Nucleus accumbens (tissue), 56 donors: ENCODE data around the gene KSR2.
A peak's percentile ranks its signal among the peaks of the same experiment; 100 is the strongest.

Experiments
- DNase-seq, 56 donors: peaks; one replicate each; lab custom pipeline; 2025; lab: John Stamatoyannopoulos, UW

The KSR2 gene

DNA sequence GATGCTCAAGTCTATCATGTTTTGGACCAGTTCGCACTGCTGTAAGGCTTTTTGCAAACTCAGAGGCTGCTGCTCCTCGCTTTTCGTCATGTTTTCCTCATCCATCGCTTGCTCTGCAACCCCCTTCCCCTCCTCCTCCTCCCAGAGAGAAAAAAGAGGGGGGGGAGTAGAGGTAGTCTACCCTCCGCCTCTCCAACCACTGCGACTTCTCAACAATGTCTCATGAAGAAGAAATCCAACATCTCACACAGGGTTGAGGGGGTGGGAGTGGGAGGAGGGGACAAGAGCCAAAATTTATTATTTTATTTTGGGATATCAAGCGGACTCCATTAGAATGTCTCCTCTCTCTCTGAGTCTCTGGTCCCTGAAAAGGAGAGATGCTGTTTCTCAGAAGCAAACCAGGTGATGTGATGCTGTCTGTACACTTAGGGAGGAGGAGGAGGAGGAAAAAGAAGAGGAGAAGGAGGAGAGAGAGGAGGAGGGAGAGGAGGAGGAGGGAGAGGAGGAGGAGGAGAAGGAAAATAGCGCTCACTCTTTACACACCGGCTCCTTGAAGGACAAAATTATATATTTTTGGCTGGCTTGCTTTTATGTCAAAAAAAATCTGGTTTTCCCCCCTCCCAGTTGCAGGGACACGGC, 520 bp downstream of the KSR2 start:
- peak in 15 of 56 donors; percentile 0 to 27 (median 12) for DNase-seq

DNA sequence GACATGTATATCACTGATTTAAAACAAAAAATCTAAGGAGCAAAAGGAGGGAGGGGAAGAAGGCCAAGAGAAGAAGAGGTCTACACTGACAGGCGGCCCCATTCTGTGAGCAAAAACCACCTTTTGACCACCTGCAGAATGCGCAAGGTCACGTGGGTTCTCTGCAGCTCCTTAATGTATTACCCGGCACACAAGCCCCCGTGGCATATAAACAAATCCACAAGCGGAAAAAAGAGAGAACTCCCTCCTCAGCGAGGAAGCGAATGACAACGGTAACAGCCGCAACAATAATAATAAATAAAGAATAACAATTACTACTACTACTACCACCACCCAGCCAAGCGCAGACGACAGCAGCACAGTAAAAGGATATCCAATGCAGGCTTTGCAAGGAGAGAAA, 1.3 kb downstream of the KSR2 start:
- peak in 17 of 56 donors; percentile 1 to 20 (median 3) for DNase-seq

- no peak for DNase-seq
Measured at GRCh38 chr12:117967043-117967442, 1.7 kb downstream of the KSR2 start.

GRCh38 chr12:117966511-117966910, 2.3 kb downstream of the KSR2 start:
- DNase-seq = peak in 1 of 56 donors; percentile 1

DNA sequence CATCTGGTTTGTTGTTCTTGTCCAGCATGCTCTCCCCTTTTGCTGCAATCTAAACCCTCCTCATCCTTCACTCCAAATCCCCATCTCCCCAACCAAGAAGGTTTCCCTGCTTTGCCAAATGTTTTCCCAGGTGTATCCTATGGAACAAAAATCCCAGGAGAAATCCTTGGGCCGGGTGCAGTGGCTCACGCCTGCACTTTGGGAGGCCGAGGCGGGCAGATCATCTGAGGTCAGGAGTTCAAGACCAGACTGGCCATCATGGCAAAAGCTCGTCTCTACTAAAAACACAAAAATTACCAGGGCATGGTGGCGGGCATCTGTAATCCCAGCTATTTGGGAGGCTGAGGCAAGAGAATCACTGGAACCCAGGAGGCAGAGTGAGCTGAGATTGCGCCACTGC, 5.0 kb downstream of the KSR2 start:
- DNase-seq = no peak

DNA sequence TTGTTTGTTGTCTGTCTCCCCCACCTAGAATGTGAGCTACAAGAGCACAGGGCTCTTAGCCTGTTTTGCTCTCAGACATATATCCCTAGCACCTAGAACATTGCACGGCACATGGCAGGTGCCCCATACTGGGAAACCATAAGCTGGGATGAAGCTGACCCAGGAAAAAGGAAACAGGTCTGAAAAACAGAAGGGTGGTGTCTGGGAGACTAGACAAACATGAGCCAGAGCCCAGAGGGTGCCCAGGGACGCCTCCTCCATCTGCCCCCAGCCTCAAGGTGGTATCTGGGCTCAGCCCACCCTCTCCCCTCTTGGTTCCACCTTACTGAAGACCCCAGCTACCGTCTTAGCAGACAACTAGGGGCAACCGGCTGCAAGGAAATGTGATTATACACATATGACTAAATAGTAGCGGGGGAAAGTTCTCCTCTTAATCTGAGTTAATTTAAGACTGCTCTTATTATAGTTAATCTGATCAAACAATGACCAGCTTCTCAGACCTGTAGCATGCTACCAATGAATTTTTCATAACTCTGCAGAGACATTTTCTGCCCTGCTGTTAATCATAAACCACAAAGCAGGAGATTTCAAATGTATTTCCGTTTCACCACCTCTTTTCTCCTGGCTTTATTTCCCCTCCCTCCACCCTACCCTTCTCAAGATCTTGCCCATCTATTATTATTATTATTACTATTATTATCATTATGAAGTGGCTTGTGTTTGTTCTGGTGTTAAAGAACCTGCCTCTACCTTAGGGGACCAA, 31.9 kb downstream of the KSR2 start:
- no peak for DNase-seq

DNA sequence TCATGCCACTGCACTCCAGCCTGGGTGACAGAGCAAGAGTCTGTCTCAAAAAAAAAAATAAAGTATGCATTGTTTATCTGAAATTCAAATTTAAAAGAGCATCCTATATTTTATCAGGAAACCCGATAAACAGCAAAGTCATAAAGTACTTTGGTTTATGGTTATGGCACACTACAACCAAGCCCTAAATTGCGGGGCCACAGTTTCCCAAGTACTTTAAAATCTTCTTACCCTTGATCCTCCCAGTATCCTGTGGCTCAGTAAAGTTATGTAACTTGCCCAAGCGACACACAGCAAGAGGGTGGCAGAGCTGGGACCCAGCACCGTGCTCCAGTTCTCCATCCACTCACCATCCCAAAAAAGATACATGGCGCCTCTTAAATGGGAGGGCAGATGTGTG, 35.2 kb downstream of the KSR2 start:
- no peak for DNase-seq

- no peak for DNase-seq
Measured at GRCh38 chr12:117926391-117926899, 42.3 kb downstream of the KSR2 start.

DNA sequence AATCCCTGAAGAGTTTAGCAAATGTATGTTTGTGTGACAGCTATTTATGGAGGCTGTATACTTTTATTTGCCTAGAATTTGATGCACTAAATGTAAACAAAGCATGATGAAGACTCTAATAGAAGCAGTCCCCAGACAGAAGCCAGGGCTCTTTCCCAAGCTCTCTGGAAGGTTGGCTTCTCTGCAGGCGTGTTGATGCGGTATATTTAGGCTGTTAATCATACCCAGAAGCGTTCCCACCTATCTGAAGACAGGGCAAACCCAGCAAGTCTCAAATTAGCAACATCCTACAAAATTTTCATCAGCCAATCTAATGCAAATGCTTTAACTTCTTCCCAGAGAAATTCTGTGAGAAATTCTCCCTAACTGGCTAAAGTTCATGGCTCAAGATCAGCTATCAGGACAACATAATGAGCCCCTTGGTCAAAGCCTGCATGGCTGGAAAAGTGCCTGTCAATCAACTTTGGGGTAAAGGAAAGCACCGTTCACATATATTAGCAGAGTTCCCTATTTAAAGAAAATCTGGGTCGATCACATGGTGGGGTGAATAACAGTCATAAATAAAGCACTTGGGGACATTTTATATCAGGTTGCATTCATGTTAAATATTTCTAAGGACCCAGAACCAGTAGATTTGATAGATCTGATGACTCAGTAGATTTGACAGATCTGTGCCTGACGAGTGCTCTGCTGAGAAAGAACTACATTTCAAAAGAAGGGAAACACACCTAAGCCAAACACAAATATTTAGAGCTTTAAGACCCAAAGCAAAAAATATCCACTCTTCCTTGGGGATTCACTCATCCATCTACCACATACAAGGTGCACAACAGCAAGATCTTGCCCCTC, 46.6 kb downstream of the KSR2 start:
- DNase-seq = peak in 16 of 56 donors; percentile 0 to 43 (median 24)

DNA sequence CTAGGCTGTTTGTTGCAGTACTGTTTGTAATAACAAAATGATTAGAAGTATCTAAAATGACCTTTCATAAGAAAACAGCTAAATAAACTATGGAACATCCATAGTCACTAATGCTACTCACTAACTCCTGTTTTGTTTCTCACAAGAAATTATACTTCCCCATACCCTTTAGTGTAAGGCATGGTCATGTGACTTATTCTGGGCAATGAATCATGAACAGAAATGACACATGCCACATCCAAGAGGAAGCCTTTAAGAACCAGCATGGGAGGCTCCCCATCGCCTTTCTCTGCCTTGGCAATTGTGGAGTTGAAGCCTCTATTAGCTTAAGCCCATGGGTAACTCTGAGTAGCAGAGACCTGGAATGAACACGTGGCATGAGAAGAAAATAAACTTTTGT, 49.3 kb downstream of the KSR2 start:
- no peak for DNase-seq

DNA sequence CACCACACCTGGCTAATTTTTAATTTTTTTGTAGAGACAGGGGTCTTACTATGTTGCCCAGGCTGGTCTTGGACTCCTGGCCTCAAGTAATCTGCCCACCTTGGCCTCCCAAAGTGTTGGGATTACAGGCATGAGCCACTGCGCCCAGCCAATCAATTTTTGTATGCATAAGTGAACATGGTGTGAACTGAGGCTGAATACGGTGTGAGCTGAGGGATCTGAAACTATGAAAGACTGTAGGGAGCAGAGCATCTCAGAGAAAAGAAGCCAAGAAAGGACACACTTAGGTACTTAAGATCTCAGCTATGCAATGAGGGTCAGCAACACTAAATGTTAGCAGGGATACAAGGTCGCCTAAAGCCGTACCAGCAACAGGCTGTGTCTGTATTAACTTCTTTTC, 54.1 kb downstream of the KSR2 start:
- DNase-seq = no peak

DNA sequence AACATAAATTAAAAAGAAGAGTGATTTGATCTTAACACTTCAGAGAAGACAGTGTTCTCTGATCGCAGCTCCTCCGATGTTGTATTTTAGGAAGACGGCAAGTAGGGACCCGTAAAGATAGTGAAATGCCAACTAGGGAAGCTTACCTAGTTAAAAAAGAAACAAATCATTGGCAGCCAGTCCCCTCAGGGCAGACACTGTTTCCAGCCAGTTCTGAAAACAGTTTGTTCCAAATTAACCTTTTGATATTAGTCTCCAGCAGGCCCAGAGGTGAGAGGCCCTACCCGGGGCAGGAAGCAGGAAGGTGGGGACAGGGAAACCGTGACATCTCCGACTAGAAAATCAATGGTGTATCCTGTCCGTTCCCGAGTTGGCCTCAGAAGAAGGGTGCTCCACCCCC, 56.0 kb downstream of the KSR2 start:
- DNase-seq = no peak

DNA sequence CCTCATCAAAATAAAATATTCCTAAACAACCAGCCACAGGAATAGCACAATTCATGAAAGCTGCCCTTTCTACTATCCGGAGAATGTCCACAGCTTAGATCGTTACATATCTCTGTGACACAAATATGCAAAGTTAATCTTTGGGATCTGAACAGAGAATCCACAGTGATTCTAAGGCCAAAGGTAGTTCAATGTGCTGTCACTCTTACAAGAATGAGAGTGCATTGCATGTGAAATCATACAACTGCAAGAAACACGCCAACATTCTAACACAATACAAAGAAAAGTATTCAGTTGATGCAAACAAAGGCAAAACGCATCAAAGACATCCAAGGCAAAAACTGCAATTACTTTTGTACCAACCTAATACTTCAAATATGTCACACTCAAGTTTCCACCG, 60.4 kb downstream of the KSR2 start:
- DNase-seq = no peak

- DNase-seq = no peak
Measured at GRCh38 chr12:117907108-117907689, 61.6 kb downstream of the KSR2 start.

DNA sequence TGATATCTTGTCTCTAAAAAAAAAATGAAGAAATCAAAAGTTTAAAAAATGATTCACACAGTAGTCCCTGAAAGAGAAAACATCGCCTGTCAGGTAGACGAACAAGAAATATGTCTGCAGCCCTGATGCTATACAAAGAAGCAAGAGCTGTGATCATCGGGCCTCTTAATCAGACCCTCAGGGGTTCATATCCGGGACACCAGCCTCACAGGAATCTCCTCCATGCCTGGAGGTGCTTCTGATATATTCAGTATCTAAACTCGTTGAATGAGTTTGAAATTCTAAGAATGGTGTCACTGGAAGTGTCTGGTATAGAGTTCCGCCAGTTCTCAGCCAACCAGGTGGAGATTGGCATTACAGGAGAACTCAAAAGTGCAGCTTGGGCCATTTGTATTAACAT, 64.7 kb downstream of the KSR2 start:
- DNase-seq = no peak

- DNase-seq = no peak
Measured at GRCh38 chr12:117903110-117903840, 65.5 kb downstream of the KSR2 start.

- no peak for DNase-seq
Measured at GRCh38 chr12:117901631-117902030, 67.2 kb downstream of the KSR2 start.

- no peak for DNase-seq
Measured at GRCh38 chr12:117900561-117900960, 68.2 kb downstream of the KSR2 start.

DNA sequence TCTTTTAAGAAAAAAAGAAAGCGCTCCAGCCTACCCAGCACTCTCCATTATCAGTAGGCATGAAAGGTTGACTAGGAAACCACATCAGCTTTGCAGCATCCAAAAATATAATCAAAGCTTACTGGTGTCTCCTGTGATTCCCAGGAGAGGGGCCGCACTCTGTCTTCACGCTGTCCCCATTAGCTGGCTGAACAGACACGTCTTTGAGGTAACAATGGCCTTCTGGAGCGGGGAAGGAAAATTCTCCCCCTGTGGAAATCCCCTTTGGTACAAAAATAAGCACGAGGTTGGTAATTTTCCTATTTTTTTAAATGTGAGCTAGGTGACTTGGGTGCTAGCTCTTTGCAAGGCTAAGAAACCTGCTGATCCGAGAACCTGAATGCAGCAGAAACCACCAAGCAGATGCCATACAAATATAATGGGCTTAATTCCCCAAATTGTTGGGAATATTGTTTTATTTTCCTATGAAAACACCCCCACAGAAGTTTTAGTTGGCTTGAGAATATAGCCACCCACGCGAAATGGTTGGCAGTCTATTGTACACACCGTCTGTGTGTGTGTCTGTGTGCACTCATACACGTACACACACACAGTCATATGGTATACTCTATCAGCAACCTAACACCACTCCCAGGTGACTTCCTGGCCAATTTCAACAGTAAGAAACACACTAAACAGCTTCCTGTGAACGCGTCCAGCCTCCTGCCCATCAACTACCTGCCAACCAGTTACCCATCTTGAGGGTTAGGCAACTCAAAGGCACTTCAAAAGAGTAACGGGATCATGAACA, 71.2 kb downstream of the KSR2 start:
- DNase-seq = peak in 1 of 56 donors; percentile 1
